ENCODE results near the gene CDH5. TPM values are rescaled to one million over a fixed set of nuclear protein-coding genes. Genes with fewer than 3 reads are reported as not detected.

Gene CDH5
- total RNA-seq, 1 donor from 2014 or later = 13.5 TPM

- ATAC-seq = no peak
- DNase-seq (ENCODE audit: low spot score) = no peak
Observed at GRCh38 chr16:66372898-66373155, 6.3 kb downstream of the CDH5 start.

DNA sequence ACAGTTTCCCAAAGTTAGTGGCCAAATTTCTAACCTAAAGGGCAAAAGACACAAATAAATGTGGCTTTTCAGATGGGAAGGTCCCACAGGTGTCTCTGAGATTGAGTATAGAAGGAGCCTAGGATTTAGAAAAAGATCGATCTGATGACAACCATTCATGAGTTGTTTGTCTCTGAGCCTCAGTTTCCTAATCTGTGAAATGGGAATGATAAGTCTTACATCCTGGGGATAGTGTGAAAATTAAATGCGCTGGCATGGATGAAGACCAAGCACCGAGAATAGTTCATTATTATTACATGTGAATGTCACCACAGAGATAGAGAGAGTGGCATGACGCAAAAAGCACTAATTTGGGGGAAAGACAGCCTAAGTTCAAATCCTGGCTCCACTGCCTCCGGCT, 7.2 kb downstream of the CDH5 start:
- DNase-seq (ENCODE audit: low spot score) (no peak), ATAC-seq (no peak)

DNA sequence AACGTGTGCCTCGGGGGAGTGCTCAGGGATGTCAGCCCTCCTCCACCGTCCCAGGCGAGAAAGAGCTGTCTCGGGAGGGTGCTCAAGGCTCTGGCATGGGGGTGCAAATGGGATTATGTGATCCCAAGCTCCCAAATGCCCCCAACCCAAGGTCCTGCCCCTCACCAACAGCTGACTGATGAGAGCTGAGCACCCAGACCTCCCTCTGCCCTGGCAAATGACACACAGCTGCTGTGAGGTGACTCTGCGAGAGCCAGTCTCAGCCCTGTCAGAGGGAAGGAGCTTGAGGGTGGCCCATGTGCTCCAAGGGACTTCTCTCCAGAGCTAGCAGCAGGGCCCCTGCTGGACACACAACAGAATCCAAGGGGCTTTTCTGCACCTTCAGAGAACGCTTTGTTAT, 7.7 kb downstream of the CDH5 start:
- no peak for DNase-seq (ENCODE audit: low spot score)
- ATAC-seq = no peak

DNA sequence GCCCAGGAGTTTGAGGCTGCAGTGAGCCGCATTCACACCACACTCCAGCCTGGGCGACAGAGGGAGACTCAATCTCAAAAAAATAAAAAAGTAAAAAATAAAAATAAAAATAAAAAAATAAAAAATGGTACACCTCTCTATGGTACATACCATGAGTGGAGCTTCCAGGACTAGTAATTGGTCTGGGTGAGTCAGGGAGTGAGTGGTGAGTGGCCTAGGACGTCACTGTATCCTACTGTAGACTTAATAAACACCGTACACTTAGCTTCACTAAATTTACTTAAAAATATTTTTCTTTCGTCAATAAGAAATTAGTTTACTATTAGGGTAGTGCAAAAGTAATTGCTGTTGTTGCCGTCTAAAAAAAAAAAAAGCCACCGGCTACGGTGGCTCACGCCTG, 9.0 kb downstream of the CDH5 start:
- no peak for DNase-seq (ENCODE audit: low spot score)
- ATAC-seq = no peak

DNA sequence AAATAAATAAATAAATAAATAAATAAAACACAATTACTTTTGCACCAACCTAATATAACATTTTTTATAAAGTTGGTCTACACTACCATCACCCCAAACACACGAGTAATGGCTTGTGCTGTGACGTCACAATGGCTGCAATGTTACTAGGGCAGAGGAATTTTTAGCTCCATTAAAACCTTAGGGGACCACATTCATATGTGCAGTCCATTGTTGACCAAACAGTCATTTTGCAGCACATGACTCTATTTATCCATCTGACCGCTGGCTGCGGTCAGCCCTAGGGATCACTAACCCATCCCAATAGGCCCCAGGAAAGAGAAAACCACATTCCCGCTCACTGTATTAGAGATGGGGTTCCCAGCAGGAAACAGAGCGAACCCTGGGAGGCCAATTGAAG, 9.6 kb downstream of the CDH5 start:
- DNase-seq (ENCODE audit: low spot score) (no peak), ATAC-seq (no peak)

DNA sequence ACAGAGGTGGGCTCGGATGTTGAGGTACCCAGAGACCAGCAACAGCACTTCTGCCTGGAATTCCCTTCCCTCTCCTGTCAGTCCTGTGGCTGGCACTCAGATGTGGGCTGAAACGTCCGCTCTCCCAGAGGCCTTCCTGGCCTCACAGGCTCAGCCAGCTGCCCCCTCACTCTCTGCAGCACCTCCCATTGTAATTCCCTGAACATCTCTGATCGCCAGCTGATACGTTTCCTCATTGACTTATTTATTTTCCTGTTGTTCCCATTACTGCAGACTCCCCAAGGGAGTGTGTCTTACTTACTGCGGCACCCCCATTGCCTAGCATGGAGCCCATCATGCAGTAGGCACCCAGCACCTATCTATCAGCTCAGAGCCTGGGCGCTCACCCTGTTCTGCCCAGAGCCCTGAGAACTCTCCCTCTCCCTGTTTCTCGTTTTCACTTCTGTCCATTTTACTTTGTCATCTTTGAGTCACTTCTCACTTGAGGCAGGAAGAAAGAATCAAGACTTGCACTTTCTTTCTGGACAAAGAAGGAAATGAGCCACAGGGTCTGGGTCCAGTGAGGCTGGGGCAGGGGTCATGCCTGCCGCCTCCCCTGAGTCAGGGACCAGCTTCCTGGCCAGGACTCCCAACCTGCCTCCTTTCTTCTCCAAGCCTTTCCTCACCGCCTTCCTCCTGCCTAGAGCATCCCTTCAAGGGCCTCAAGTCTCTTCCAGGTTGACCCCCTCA, 10.2 kb downstream of the CDH5 start:
- DNase-seq (ENCODE audit: low spot score) (no peak), ATAC-seq (peak; percentile 47)

GRCh38 chr16:66377324-66377723, 10.8 kb downstream of the CDH5 start:
- DNase-seq (ENCODE audit: low spot score) (no peak), ATAC-seq (peak; percentile 62)

- no peak for DNase-seq (ENCODE audit: low spot score)
- ATAC-seq = no peak
Observed at GRCh38 chr16:66378741-66379570, 12.5 kb downstream of the CDH5 start.

DNA sequence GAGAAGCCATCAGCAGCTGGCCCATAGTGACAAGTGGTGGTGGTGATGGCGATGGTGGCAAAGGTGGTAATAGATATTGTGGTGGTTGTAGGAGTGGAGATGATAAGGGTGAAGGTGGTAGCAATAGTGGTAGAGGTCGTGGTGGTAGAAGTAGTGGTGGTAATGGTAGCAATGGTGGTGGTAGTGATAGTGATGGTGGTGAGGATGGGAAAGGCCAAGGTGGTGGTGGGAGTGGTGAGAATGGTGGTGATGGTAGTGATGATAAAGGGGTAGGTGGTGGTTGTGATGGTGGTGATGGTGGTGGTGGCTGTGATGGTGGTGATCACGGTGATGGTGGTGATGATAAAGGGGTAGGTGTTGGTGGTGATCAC, 13.1 kb downstream of the CDH5 start:
- DNase-seq (ENCODE audit: low spot score) = no peak
- no peak for ATAC-seq

- ATAC-seq (no peak), DNase-seq (ENCODE audit: low spot score) (no peak)
Observed at GRCh38 chr16:66380421-66380820, 13.9 kb downstream of the CDH5 start.

DNA sequence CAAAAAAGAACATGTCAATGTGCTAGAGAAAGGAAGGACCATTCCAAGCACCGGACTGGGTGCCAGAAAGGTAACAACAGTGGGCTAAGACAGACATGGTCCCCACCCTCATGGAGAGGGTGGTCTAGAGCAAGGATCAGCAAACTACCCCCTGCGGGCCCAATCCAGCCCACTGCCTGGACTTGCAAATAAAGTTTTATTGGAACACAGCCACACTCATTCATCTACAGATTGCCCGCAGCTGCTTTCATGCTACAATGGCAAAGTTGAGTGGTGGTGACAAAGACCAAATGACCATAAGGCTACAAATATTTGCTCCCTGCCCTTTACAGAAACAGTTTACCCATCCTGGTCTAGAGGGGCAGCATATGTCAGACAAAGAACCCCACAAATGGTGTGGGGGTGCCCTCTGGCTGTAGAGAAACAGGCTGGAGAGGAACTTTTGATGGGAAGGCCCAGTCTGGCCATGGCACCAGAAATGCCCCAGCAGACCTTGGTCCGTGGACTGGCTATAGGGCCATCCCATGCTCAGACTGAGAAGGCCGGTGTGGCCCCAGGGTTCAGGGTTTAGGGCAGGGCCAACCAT, 15.2 kb downstream of the CDH5 start:
- DNase-seq (ENCODE audit: low spot score) (no peak), ATAC-seq (no peak)

GRCh38 chr16:66382171-66382965, 15.9 kb downstream of the CDH5 start:
- ATAC-seq (peak; percentile 40), DNase-seq (ENCODE audit: low spot score) (no peak)

- ATAC-seq (no peak), DNase-seq (ENCODE audit: low spot score) (no peak)
Observed at GRCh38 chr16:66382966-66383299, 16.4 kb downstream of the CDH5 start.

GRCh38 chr16:66383551-66383950, 17.1 kb downstream of the CDH5 start:
- no peak for DNase-seq (ENCODE audit: low spot score)
- no peak for ATAC-seq

- no peak for ATAC-seq
- no peak for DNase-seq (ENCODE audit: low spot score)
Observed at GRCh38 chr16:66385415-66385814, 18.9 kb downstream of the CDH5 start.

DNA sequence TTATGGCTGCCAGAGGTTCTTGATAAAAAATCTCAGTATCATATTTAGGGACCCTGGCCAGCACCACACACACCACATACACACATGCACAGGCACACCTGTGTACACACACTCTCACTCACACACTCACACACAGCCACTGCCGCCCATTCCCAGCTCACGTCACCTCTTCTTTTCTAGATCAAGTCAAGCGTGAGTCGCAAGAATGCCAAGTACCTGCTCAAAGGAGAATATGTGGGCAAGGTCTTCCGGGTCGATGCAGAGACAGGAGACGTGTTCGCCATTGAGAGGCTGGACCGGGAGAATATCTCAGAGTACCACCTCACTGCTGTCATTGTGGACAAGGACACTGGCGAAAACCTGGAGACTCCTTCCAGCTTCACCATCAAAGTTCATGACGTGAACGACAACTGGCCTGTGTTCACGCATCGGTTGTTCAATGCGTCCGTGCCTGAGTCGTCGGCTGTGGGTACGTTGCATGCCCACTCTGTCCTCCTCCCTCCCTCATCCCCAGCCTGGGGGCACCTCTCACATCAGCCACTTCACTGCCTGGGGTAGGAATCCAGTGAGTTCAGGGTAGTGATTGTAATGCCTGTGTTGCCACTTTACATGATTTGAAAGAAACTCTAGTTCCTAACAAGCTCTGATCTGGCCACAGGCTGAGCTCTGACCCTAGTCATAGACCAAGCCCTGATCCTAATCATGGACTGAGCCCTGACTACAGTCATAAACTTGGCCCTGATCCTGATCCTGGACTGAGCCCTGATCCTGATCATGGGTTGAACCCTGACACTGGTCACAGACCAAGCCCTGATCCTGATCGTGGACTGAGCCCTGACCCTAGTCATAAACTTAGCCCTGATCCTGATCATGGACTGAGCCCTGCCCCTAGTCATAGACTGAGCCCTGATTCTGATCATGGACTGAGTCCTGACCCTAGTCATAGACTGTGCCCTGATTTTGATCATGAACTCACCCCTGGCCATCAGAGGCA, 20.4 kb downstream of the CDH5 start:
- ATAC-seq = no peak
- peak; percentile 11 for DNase-seq (ENCODE audit: low spot score)

DNA sequence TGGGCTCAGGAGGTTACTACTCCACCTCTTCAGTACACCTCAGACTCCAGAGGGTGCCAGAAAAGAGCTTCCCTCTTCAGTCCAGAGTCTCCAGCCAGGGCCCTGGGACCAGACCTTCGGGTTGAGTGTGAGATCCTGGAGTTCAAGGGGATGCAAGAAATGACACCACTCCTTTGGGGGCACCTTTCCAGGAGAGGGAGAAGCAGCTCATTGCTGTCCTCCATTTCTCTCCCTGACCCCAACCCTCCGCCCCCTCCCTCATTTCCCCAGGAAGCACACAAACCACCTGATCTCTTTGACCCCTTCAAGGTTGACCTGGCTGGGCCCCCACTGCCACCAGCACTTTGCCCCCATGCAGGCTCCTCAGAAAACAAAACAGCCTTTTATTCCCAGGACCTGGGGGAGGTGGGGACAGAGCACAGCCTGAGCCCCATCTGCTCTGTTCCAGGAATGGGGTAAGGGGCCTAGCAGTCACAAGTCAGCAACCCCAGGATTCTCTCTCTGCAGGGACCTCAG, 21.4 kb downstream of the CDH5 start:
- ATAC-seq (no peak), DNase-seq (ENCODE audit: low spot score) (peak; percentile 33)

DNA sequence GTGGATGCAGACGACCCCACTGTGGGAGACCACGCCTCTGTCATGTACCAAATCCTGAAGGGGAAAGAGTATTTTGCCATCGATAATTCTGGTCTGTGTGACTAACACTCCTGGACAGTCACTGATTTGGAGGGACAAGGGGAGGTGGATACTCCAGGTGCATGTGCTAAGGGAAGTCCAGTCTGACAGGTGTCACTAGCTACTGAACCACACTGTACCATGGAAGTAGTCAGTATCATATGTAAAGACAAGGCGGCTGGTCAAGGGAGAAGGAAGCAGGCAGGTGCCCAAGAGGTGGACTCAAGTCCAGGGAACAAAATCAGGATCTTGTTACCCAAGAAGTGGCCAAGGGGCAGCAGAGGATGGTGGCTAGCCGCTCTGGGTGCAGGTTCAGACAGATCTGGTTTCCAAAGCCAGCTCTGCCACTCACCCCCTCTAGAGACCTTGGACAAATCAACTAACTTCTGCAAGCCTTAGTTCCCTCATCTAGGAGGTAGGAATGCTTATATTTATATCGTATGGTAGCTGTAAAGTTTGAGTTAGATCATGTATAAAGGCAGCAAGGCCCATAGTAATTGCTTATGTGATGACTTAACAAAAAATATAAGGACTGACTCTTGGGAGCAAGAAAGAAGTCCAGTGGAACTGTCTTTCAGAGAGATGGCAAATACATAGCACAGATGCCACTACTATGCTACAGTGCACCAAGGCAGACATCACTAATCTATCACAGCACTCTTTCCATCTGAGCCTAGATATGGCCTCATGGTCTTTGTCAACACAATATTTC, 22.1 kb downstream of the CDH5 start:
- no peak for ATAC-seq
- DNase-seq (ENCODE audit: low spot score) = peak; percentile 30

All from left lobe of liver (tissue), 2 donors.